ENCODE measurements around the gene SHPK.

SHPK gene

GRCh38 chr17:3626831-3627768 lies 8.9 kb downstream of the SHPK start:
- no peak for DNase-seq

GRCh38 chr17:3622977-3623594 lies 13.0 kb downstream of the SHPK start:
- DNase-seq = no peak

GRCh38 chr17:3621146-3621720 lies 14.8 kb downstream of the SHPK start:
- DNase-seq = no peak

- DNase-seq = no peak
Measured at GRCh38 chr17:3615160-3615870, 20.7 kb downstream of the SHPK start.

- no peak for DNase-seq
Measured at GRCh38 chr17:3613124-3613523, 22.9 kb downstream of the SHPK start.

GRCh38 chr17:3610523-3610922 lies 25.5 kb downstream of the SHPK start:
- no peak for DNase-seq

GRCh38 chr17:3609689-3610088 lies 26.4 kb downstream of the SHPK start:
- DNase-seq = no peak

- no peak for DNase-seq
Measured at GRCh38 chr17:3603870-3604259, 32.2 kb downstream of the SHPK start.

- DNase-seq = no peak
Measured at GRCh38 chr17:3603119-3603869, 32.8 kb downstream of the SHPK start.

GRCh38 chr17:3602499-3602898 lies 33.6 kb downstream of the SHPK start:
- DNase-seq = peak; percentile 17

GRCh38 chr17:3600529-3601205 lies 35.4 kb downstream of the SHPK start:
- DNase-seq = no peak

GRCh38 chr17:3598078-3598477 lies 38.0 kb downstream of the SHPK start:
- DNase-seq = no peak

GRCh38 chr17:3596804-3597464 lies 39.1 kb downstream of the SHPK start:
- no peak for DNase-seq

GRCh38 chr17:3594976-3595375 lies 41.1 kb downstream of the SHPK start:
- DNase-seq = no peak

GRCh38 chr17:3594051-3594800 lies 41.8 kb downstream of the SHPK start:
- DNase-seq = no peak

- DNase-seq = no peak
Measured at GRCh38 chr17:3593384-3593783, 42.7 kb downstream of the SHPK start.

- DNase-seq = no peak
Measured at GRCh38 chr17:3592216-3592860, 43.7 kb downstream of the SHPK start.

GRCh38 chr17:3590768-3591167 lies 45.3 kb downstream of the SHPK start:
- DNase-seq = no peak

- no peak for DNase-seq
Measured at GRCh38 chr17:3590231-3590630, 45.8 kb downstream of the SHPK start.

GRCh38 chr17:3589784-3590183 lies 46.3 kb downstream of the SHPK start:
- DNase-seq = no peak

Measured in CD4-positive, alpha-beta T cell treated with Interleukin-12 subunit alpha and Interleukin-12 subunit beta, for 1 hour (primary cell).